WI38 (cell line): ENCODE results near the gene ITGA11.

ENCODE experiments used
- H3K4me3 ChIP-seq: 2 replicates; pipeline ENCODE4 v1.5.1; 2011; ENCODE audit warnings: low read depth, mild to moderate bottlenecking, control low read depth, low read length
- CTCF ChIP-seq: IDR thresholded peaks from 2 replicates; pipeline ENCODE4 v1.5.1; 2012; ENCODE audit warnings: low read depth, mild to moderate bottlenecking, control low read depth, low read length

Gene ITGA11

DNA sequence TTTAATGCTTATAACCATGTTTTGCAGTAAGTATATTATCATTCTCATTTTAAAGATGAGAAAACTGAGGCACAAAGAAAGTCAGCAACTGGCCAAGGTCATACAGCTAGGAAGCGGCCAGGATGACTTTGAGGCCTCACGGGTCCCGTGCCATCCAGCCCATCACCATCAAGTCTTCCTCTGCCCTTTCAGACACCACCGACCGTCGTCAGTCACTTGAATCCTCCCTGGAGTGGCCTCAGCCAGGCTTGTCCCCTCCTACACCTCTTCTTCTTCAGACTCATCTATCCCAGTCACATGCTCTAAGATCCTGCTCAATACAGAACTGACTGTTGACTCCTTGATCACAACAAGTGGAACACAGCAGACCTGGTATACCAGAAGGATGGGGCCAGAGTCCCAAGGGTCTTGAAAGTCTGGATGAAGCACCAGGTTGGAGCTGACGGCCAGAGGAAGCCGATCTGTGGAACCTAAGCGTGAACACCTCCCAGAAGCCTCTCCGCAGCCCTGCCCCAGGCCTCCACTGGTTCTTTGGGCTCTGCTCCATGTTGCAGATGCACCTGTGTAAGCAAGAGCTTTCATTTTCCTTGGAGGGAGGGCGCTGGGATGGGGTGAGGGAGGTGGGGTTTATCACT lies 22.1 kb downstream of the ITGA11 start:
- no peak overlapping the region for H3K4me3 ChIP-seq
- TF ChIP-seq CTCF: no peak

DNA sequence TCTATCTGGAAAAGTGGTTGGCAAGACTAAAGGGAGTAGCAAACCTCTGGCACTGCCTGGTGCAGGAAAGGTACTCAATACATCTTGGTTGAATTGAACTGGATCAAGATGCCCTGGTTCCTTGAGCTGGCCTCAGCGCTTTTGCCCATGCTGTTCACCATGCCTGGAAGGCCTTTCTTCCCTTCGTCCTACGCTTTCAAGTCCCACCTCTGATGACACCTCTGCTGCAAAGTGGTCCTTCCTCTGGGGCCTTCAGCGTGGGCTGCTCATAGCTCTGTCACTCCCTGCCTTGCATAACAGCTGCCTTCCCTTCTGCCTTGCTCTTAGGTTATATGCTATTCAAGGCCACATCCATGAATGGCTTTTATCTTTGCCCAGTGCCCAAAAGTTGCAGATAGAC lies 23.0 kb downstream of the ITGA11 start:
- TF ChIP-seq CTCF: no peak
- no peak overlapping the region for H3K4me3 ChIP-seq

DNA sequence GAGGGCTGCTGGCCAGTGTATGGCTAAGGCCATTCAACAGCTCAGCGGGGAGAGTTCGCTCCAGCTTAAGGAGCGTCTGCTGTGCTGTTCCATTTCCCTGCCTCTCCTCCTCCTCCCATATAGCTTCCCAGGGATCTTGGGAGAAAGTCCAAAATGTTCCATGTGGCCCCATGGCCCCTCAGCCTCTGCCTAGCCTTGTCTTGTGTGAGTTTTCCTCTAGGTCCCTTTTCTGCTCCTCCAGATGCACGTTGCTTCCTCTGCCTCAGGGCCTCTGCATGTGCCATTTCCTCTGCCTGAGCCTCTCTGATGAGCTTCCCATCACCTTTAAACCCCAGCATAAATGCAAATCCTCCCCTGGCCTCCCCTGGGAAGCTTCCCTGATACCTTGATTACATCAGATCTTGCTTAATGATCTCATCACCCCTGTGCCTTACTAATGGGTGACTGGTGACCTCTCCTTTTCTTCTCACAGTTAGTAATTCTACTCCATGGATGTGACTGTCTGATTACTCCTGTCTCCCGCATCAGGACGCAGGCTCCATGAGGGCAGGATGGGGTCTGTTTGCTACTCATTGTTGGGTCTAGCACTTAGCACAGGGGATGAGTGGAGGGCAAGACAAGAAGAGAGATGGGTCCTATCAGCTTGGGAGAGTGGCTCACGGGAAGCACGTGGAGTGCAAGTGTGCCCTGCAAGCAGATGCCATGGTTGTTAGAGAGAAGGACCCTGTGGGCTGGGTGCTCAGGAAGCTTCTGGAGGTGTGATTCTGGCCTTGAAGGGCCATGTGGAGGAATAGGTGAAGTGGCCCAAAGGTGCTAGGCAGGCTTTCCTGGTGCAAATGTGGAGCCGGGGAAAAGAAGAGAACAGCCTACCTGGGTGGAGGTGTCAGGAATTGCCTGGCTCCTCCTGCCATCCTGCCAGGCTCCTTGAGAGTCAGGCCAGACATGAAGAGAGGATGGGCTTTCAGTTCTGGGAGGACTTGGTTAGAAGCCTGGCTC lies 23.8 kb downstream of the ITGA11 start:
- H3K4me3 ChIP-seq: no peak overlapping the region
- no peak for TF ChIP-seq CTCF

DNA sequence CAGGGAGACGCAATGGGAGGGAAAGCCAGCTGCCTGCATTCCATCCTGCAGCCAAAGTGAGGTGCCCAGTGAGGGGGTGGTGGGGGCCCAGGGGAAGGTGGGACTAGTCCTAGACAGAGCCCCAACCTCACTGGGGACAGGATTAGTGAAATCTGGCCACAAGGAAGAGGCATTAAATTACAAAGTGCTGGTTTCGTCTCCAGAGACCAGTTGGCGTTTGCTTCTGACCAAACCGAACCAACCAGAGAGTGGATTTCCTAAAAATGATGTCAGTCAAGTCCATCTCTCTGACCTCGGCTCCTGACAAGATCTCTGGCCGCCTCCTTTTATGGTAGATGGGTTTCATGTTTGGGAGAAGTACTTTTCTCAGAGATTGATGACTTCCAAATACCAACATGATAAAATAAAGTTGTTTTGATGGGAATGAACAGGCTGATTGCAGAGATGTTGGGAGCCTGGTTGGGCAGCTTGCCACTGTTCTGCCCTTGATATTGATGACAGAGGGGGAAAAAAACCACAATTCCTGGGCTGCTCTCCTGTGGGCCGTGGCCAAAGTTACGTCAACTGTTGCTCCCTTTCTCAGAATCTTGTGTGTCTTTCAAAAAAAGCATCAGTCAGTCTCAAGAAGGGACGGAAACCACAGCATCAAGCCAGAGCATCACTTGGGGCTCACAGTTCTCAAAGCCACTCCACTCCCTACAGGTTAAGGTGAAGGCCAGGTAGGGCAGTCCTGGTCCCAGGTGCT lies 24.6 kb downstream of the ITGA11 start:
- no peak for TF ChIP-seq CTCF
- no peak overlapping the region for H3K4me3 ChIP-seq

- TF ChIP-seq CTCF: no peak
- H3K4me3 ChIP-seq: no peak overlapping the region
Observed at GRCh38 chr15:68405378-68406250, 26.3 kb downstream of the ITGA11 start.

- no peak for TF ChIP-seq CTCF
- H3K4me3 ChIP-seq: no peak overlapping the region
Observed at GRCh38 chr15:68404056-68404798, 27.7 kb downstream of the ITGA11 start.
